Mesenchymal stem cell (in vitro differentiated cells and primary cell): Measurements from ENCODE around the gene PPP1R9A.

Source experiments
- DNase-seq: peaks from one replicate; pipeline ENCODE4 v3.0.0-alpha.2; 2013
- H2AFZ ChIP-seq: one replicate; pipeline ENCODE4 v1.6.1; 2013; ENCODE audit warnings: low read depth, mild to moderate bottlenecking, control low read depth, inconsistent platforms, low read length, moderate library complexity
- H2AK5ac ChIP-seq: 2 replicates; pipeline ENCODE4 v1.6.1; 2013; ENCODE audit warnings: low read length, moderate library complexity, mild to moderate bottlenecking, inconsistent platforms; ENCODE audit not compliant: severe bottlenecking
- H2BK120ac ChIP-seq: one replicate; pipeline ENCODE4 v1.6.1; 2013; ENCODE audit warnings: low read depth, mild to moderate bottlenecking, inconsistent platforms, low read length, moderate library complexity
- H2BK12ac ChIP-seq, 2 experiments: one replicate each; pipeline ENCODE4 v1.6.1; 2013; ENCODE audit warnings: inconsistent platforms in 2 of 2, low read length in 2 of 2, mild to moderate bottlenecking in 2 of 2, moderate library complexity in 2 of 2, control low read depth in 1 of 2
- H2BK15ac ChIP-seq: one replicate; pipeline ENCODE4 v1.6.1; 2013; ENCODE audit warnings: mild to moderate bottlenecking, low read depth, inconsistent platforms; ENCODE audit not compliant: poor library complexity, severe bottlenecking
- H2BK5ac ChIP-seq: 2 replicates; pipeline ENCODE4 v1.6.1; 2013; ENCODE audit warnings: low read depth, mild to moderate bottlenecking, low read length, control low read depth, inconsistent platforms; ENCODE audit not compliant: poor library complexity, severe bottlenecking
- H3K14ac ChIP-seq, 2 experiments: one replicate each; pipeline ENCODE4 v1.6.1; 2013; ENCODE audit warnings: inconsistent platforms in 2 of 2, low read length in 2 of 2, control low read depth in 1 of 2, mild to moderate bottlenecking in 1 of 2, moderate library complexity in 1 of 2
- H3K18ac ChIP-seq, 2 experiments: one replicate each; pipeline ENCODE4 v1.6.1; 2013; ENCODE audit warnings: inconsistent platforms in 2 of 2, low read length in 2 of 2, control low read depth in 1 of 2, low read depth in 1 of 2, mild to moderate bottlenecking in 1 of 2
- H3K23ac ChIP-seq, 2 experiments: one replicate each; pipeline ENCODE4 v1.6.1; 2013; ENCODE audit warnings: inconsistent platforms in 2 of 2, low read length in 2 of 2, mild to moderate bottlenecking in 2 of 2, moderate library complexity in 2 of 2, control low read depth in 1 of 2
- H3K27ac ChIP-seq: 2 replicates; pipeline ENCODE4 v1.5.1; 2013; ENCODE audit warnings: mild to moderate bottlenecking, moderate library complexity, low read length, control low read depth, inconsistent platforms; ENCODE audit not compliant: poor library complexity, severe bottlenecking
- H3K27me3 ChIP-seq, 2 experiments: 2 replicates each; pipeline versions ENCODE4 v1.6.1 to v1.7.0; 2013; ENCODE audit warnings: low read length in 2 of 2, mild to moderate bottlenecking in 2 of 2, moderate library complexity in 2 of 2, control low read depth in 1 of 2, inconsistent platforms in 1 of 2; ENCODE audit not compliant: control insufficient read depth in 1 of 2, insufficient read depth in 1 of 2
- H3K36me3 ChIP-seq, 2 experiments: 2 replicates each; pipeline versions ENCODE4 v1.6.1 to v1.7.0; 2013; ENCODE audit warnings: low read length in 2 of 2, control low read depth in 1 of 2, inconsistent platforms in 1 of 2, low read depth in 1 of 2, mild to moderate bottlenecking in 1 of 2; ENCODE audit not compliant: insufficient read depth in 2 of 2, control insufficient read depth in 1 of 2
- H3K4ac ChIP-seq, 2 experiments: one replicate each; pipeline ENCODE4 v1.6.1; 2013; ENCODE audit warnings: inconsistent platforms in 2 of 2, low read length in 2 of 2, mild to moderate bottlenecking in 2 of 2, moderate library complexity in 2 of 2, control low read depth in 1 of 2, low read depth in 1 of 2
- H3K4me1 ChIP-seq: 2 replicates; pipeline ENCODE4 v1.6.1; 2013; ENCODE audit warnings: low read depth, low read length, control low read depth; ENCODE audit not compliant: control insufficient read depth, insufficient read depth
- H3K4me2 ChIP-seq: 2 replicates; pipeline ENCODE4 v1.6.1; 2013; ENCODE audit warnings: low read length, mild to moderate bottlenecking, inconsistent platforms; ENCODE audit not compliant: poor library complexity, severe bottlenecking
- H3K4me3 ChIP-seq, 2 experiments: 2 replicates each; pipeline versions ENCODE4 v1.5.1 to v1.7.0; 2013; ENCODE audit warnings: low read length in 2 of 2, mild to moderate bottlenecking in 2 of 2, control low read depth in 1 of 2, low read depth in 1 of 2; ENCODE audit not compliant: insufficient read depth in 1 of 2
- H3K79me1 ChIP-seq: replicated peaks from 2 replicates; pipeline ENCODE4 v1.6.1; 2013; ENCODE audit warnings: mild to moderate bottlenecking, control low read depth, low read length, inconsistent platforms; ENCODE audit not compliant: poor library complexity, severe bottlenecking
- H3K9ac ChIP-seq: 2 replicates; pipeline ENCODE4 v1.7.0; 2013; ENCODE audit warnings: mild to moderate bottlenecking, low read length, moderate library complexity
- H3K9me3 ChIP-seq: 2 replicates; pipeline ENCODE4 v1.7.0; 2013; ENCODE audit warnings: mild to moderate bottlenecking, low read length; ENCODE audit not compliant: control insufficient read depth
- H4K8ac ChIP-seq: one replicate; pipeline ENCODE4 v1.6.1; 2013; ENCODE audit warnings: inconsistent platforms, mild to moderate bottlenecking, low read length, moderate library complexity
- H4K91ac ChIP-seq: one replicate; pipeline ENCODE4 v1.6.1; 2013; ENCODE audit warnings: mild to moderate bottlenecking, low read length, inconsistent platforms
- WGBS: methylation state at CpG from one replicate; pipeline ENCODE4 v1.1.7; 2013; ENCODE audit warnings: mixed read lengths; 5-methylcytosine and 5-hydroxymethylcytosine counted together

The PPP1R9A gene

GRCh38 chr7:95334447-95334846 lies 427.1 kb downstream of the PPP1R9A start:
- no peak overlapping the region for H3K4me3 ChIP-seq
- peak overlapping the region; percentile 31 for H2BK5ac ChIP-seq
- H3K4ac ChIP-seq = no peak overlapping the region
- H3K79me1 ChIP-seq = no peaks in the 10 kb centered on the region
- no peak overlapping the region for H3K14ac ChIP-seq
- H4K8ac ChIP-seq = no peak overlapping the region
- H3K4me1 ChIP-seq = peaks cover 3% of the 10 kb centered on the region
- no peak overlapping the region for H2BK12ac ChIP-seq
- H3K18ac ChIP-seq = no peak overlapping the region
- no peak overlapping the region for H2AFZ ChIP-seq
- DNase-seq = no peak
- peak overlapping the region; percentile 61 for H3K27ac ChIP-seq
- H3K23ac ChIP-seq = no peak overlapping the region
- H2BK120ac ChIP-seq = no peak overlapping the region
- H3K4me2 ChIP-seq = no peak overlapping the region
- H2BK15ac ChIP-seq = no peak overlapping the region
- no peak overlapping the region for H4K91ac ChIP-seq
- peak overlapping the region; percentile 39 for H2AK5ac ChIP-seq
- no peaks in the 10 kb centered on the region for H3K27me3 ChIP-seq
- H3K9ac ChIP-seq = no peak overlapping the region
- no peaks in the 10 kb centered on the region for H3K9me3 ChIP-seq
- H3K36me3 ChIP-seq = no peaks in the 10 kb centered on the region

DNA sequence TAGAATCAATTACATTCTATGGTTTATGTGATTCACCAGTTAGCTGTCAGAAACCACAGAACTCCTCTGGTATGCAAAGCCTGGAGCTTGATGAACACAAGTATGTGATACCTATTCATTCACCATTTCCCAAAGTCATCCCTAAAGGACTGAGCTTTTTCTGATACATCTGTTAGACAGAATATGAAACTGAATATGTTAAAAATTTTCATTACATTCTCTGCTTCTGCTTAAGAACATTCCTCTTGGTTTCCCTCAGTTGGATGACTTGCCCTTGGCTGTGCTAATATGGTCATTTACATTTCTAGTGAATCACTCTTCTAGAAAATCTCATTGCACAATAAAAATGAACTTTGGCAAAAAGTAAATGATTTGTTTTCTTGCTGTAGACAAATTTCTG lies 427.7 kb downstream of the PPP1R9A start:
- Histone ChIP-seq H3K4me1 (peaks cover 3% of the 10 kb centered on the region), H3K4ac (no peak overlapping the region), H2BK120ac (no peak overlapping the region), H3K4me3 (no peak overlapping the region), H3K4me2 (no peak overlapping the region), H3K23ac (no peak overlapping the region), H4K8ac (no peak overlapping the region), H3K27me3 (no peaks in the 10 kb centered on the region), H2AK5ac (no peak overlapping the region), H3K27ac (peak overlapping the region; percentile 86), H2BK5ac (no peak overlapping the region), H2BK12ac (no peak overlapping the region), H3K79me1 (no peaks in the 10 kb centered on the region), H4K91ac (no peak overlapping the region), H3K9me3 (no peaks in the 10 kb centered on the region), H3K9ac (no peak overlapping the region), H2BK15ac (no peak overlapping the region), H3K14ac (no peak overlapping the region), H3K36me3 (no peaks in the 10 kb centered on the region), H3K18ac (no peak overlapping the region), H2AFZ (no peak overlapping the region)
- DNase-seq = peak; percentile 21

DNA sequence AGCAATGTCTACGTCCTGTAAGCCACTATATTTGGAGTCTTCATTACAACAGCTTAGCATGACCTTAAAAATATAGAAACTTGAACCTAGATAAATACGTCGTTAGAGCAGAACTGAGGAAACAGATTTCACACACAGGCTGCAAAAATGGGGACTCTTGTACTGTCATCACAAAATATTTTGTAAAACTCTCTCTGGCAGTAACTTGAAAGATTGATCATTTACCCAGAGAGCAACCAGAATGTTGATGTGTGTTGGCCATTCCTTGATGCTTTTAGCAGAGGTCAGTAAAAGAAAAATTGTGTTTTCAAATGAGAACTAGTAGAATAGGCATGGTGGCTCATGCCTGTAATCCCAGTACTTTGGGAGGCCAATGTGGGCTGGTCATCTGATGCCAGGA lies 431.4 kb downstream of the PPP1R9A start:
- DNase-seq = no peak
- no peak overlapping the region for H3K4me3 ChIP-seq
- WGBS = 86% methylated on average over 3 of the region's 3 CpGs

GRCh38 chr7:95340491-95340890 lies 433.1 kb downstream of the PPP1R9A start:
- 96% methylated on average over 2 of the region's 2 CpGs for WGBS
- H3K27ac ChIP-seq = no peak overlapping the region
- no peak overlapping the region for H4K8ac ChIP-seq
- no peaks in the 10 kb centered on the region for H3K36me3 ChIP-seq
- no peak overlapping the region for H2BK15ac ChIP-seq
- H3K79me1 ChIP-seq = no peaks in the 10 kb centered on the region
- no peak overlapping the region for H2AK5ac ChIP-seq
- no peak overlapping the region for H3K4me3 ChIP-seq
- H3K27me3 ChIP-seq = no peaks in the 10 kb centered on the region
- H3K9ac ChIP-seq = no peak overlapping the region
- no peak overlapping the region for H3K4ac ChIP-seq
- peaks cover 3% of the 10 kb centered on the region for H3K4me1 ChIP-seq
- no peak overlapping the region for H3K18ac ChIP-seq
- no peak overlapping the region for H2AFZ ChIP-seq
- H2BK12ac ChIP-seq = no peak overlapping the region
- H3K14ac ChIP-seq = no peak overlapping the region
- no peak overlapping the region for H4K91ac ChIP-seq
- no peak overlapping the region for H3K4me2 ChIP-seq
- no peak for DNase-seq
- no peak overlapping the region for H2BK5ac ChIP-seq
- H3K23ac ChIP-seq = no peak overlapping the region
- no peak overlapping the region for H2BK120ac ChIP-seq
- no peaks in the 10 kb centered on the region for H3K9me3 ChIP-seq

More for the DNA sequence above, 431.4 kb downstream of the PPP1R9A start:
- Histone ChIP-seq H3K4me1 (peaks cover 3% of the 10 kb centered on the region), H2BK5ac (no peak overlapping the region), H3K27ac (no peak overlapping the region), H3K14ac (no peak overlapping the region), H2AFZ (no peak overlapping the region), H3K9me3 (no peaks in the 10 kb centered on the region), H3K23ac (no peak overlapping the region), H2BK120ac (no peak overlapping the region), H3K4ac (no peak overlapping the region), H3K9ac (no peak overlapping the region), H3K4me2 (no peak overlapping the region), H4K91ac (no peak overlapping the region), H4K8ac (no peak overlapping the region), H2BK15ac (no peak overlapping the region), H3K36me3 (no peaks in the 10 kb centered on the region), H3K79me1 (no peaks in the 10 kb centered on the region), H2AK5ac (no peak overlapping the region), H2BK12ac (no peak overlapping the region), H3K27me3 (no peaks in the 10 kb centered on the region), H3K18ac (no peak overlapping the region)
